Naive thymus-derived CD4-positive, alpha-beta T cell (primary cell): ENCODE measurements around the gene ZNF691. TPM values are rescaled to one million over a fixed set of nuclear protein-coding genes. Genes with fewer than 3 reads are reported as not detected.

Experiments used
- ATAC-seq: fragments of 150-1000 bp; cut with Tn5 transposase; 2 replicates; pipeline ENCODE4 v1.10.0; 2021; ENCODE audit warnings: mild to moderate bottlenecking, moderate library complexity
- CTCF ChIA-PET: fragments of 350-600 bp; sonication (Branson Sonifier 250); formaldehyde crosslinking; loops from one replicate; lab custom pipeline; 2021; ENCODE audit warnings: antibody characterized with exemption; lab: Charles Lee
- POLR2A ChIA-PET: fragments of 350-600 bp; sonication (Branson Sonifier 250); formaldehyde crosslinking; loops from one replicate; lab custom pipeline; 2021; ENCODE audit warnings: antibody characterized with exemption, inconsistent platforms; lab: Charles Lee
- DNase-seq, 9 donors: peaks; one replicate each; pipeline versions ENCODE4 v3.0.0 to v3.0.0-alpha.2; 2020 to 2022; ENCODE audit warnings: mixed read lengths in 1 of 9
- H3K27ac ChIP-seq: one replicate; pipeline ENCODE4 v1.7.0; 2013; ENCODE audit warnings: mild to moderate bottlenecking, low read depth, low read length, moderate library complexity
- H3K27me3 ChIP-seq, 2 donors: one replicate each; pipeline ENCODE4 v1.7.0; 2013; ENCODE audit warnings: low read length in 2 of 2, mild to moderate bottlenecking in 2 of 2, moderate library complexity in 2 of 2; ENCODE audit not compliant: control insufficient read depth in 2 of 2, insufficient read depth in 2 of 2
- H3K36me3 ChIP-seq, 3 experiments: 1 replicate in 2 of 3; 2 replicates in 1 of 3; pipeline ENCODE4 v1.7.0; 2013; ENCODE audit warnings: low read length in 3 of 3, mild to moderate bottlenecking in 3 of 3, moderate library complexity in 1 of 3; ENCODE audit not compliant: insufficient read depth in 3 of 3, control insufficient read depth in 2 of 3
- H3K4me1 ChIP-seq, 2 donors: one replicate each; pipeline ENCODE4 v1.7.0; 2013; ENCODE audit warnings: low read length in 2 of 2, mild to moderate bottlenecking in 2 of 2, moderate library complexity in 1 of 2; ENCODE audit not compliant: control insufficient read depth in 2 of 2, insufficient read depth in 2 of 2
- H3K4me3 ChIP-seq: 2 replicates; pipeline ENCODE4 v1.7.0; 2013; ENCODE audit warnings: mild to moderate bottlenecking, low read length
- H3K9me3 ChIP-seq, 3 experiments: 1 replicate in 2 of 3; 2 replicates in 1 of 3; pipeline ENCODE4 v1.7.0; 2013; ENCODE audit warnings: low read length in 3 of 3; ENCODE audit not compliant: control insufficient read depth in 2 of 3
- H3K27ac Mint-ChIP-seq, 9 donors: one replicate each; pipeline ENCODE4 v1.8.0; 2020 to 2022; ENCODE audit warnings: mixed read lengths in 9 of 9, mild to moderate bottlenecking in 8 of 9, moderate library complexity in 5 of 9, inconsistent platforms in 2 of 9
- H3K27me3 Mint-ChIP-seq, 5 donors: one replicate each; pipeline ENCODE4 v1.8.0; 2021 to 2022; ENCODE audit warnings: mixed read lengths in 5 of 5, mild to moderate bottlenecking in 1 of 5
- H3K36me3 Mint-ChIP-seq, 5 donors: one replicate each; pipeline ENCODE4 v1.8.0; 2020 to 2022; ENCODE audit warnings: mixed read lengths in 5 of 5, mild to moderate bottlenecking in 3 of 5, inconsistent platforms in 1 of 5
- H3K4me1 Mint-ChIP-seq, 7 donors: one replicate each; pipeline ENCODE4 v1.8.0; 2020 to 2022; ENCODE audit warnings: mixed read lengths in 7 of 7, mild to moderate bottlenecking in 3 of 7, inconsistent platforms in 1 of 7
- H3K4me3 Mint-ChIP-seq, 10 donors: one replicate each; pipeline ENCODE4 v1.8.0; 2020 to 2022; ENCODE audit warnings: mild to moderate bottlenecking in 10 of 10, mixed read lengths in 10 of 10, moderate library complexity in 6 of 10, inconsistent platforms in 2 of 10
- H3K9me3 Mint-ChIP-seq, 11 donors: one replicate each; pipeline ENCODE4 v1.8.0; 2020 to 2022; ENCODE audit warnings: mixed read lengths in 11 of 11, mild to moderate bottlenecking in 4 of 11, inconsistent platforms in 1 of 11, moderate library complexity in 1 of 11
- intact Hi-C, 2 donors: fragments of 100-400 bp; cut with micrococcal nuclease; formaldehyde crosslinking; loops; one replicate each; pipeline ENCODE4 v1.15.1; 2023
- polyA plus RNA-seq, 2 donors: library from polyadenylated mRNA; unstranded; fragments of 300-500 nt; fragmentation: Illumina TruSeq; gene quantifications; one replicate each; pipeline ENCODE4 v1.2.3, GENCODE V29; 2021
- total RNA-seq, 6 experiments: library from RNA in 5 of 6; stranded (reverse) in 5 of 6; gene quantifications; 1 replicate in 5 of 6; 2 replicates in 1 of 6; pipeline ENCODE4 v1.2.3 and lab custom pipeline; 2021 to 2026

Gene ZNF691
- total and polyA plus RNA-seq, 7 experiments from 2014 or later, result 3.5 to 17.2 (median 12.4) TPM

GRCh38 chr1:42873670-42874069, 27.3 kb downstream of the ZNF691 start:
- Histone ChIP-seq H3K9me3 (no peaks in the 10 kb centered on the region), H3K36me3 (no peaks in the 10 kb centered on the region), H3K27ac (no peak overlapping the region), H3K4me3 (no peak overlapping the region), H3K4me1 (no peaks in the 10 kb centered on the region), H3K27me3 (no peaks in the 10 kb centered on the region)
- Mint-ChIP-seq H3K36me3 (peaks cover 0 to 3% (median 0%) of the 10 kb centered on the region in 5 donors), H3K27me3 (peaks cover 0 to 38% (median 0%) of the 10 kb centered on the region in 5 donors), H3K4me1 (peaks cover 0 to 6% (median 5%) of the 10 kb centered on the region in 7 donors), H3K27ac (no peak overlapping the region), H3K9me3 (peaks cover 0 to 9% (median 4%) of the 10 kb centered on the region in 11 donors), H3K4me3 (no peak overlapping the region)
- ATAC-seq, result no peak
- intact Hi-C loops, result no loop called here
- DNase-seq, result no peak
- POLR2A ChIA-PET, result no interaction called here
- CTCF ChIA-PET, result no interaction called here

- intact Hi-C loops, result no loop called here
- no peak overlapping the region for H3K4me3 Mint-ChIP-seq
These were observed 29.6 kb downstream of the ZNF691 start for GRCh38 chr1:42876009-42876408.

GRCh38 chr1:42877380-42877779, 31.0 kb downstream of the ZNF691 start:
- no peaks in the 10 kb centered on the region for H3K36me3 ChIP-seq
- no peaks in the 10 kb centered on the region for H3K9me3 ChIP-seq
- Mint-ChIP-seq H3K36me3 (peaks cover 0 to 3% (median 0%) of the 10 kb centered on the region in 5 donors), H3K27me3 (peaks cover 0 to 31% (median 3%) of the 10 kb centered on the region in 5 donors), H3K4me3 (no peak overlapping the region), H3K27ac (no peak overlapping the region), H3K4me1 (peaks cover 0 to 2% (median 0%) of the 10 kb centered on the region in 7 donors), H3K9me3 (peaks cover 0 to 9% (median 5%) of the 10 kb centered on the region in 11 donors)
- H3K4me1 ChIP-seq, result no peaks in the 10 kb centered on the region
- H3K4me3 ChIP-seq, result no peak overlapping the region
- no peak overlapping the region for H3K27ac ChIP-seq
- intact Hi-C loops, result no loop called here
- ChIA-PET CTCF (no interaction called here), POLR2A (no interaction called here)
- H3K27me3 ChIP-seq, result no peaks in the 10 kb centered on the region
- DNase-seq, result no peak
- no peak for ATAC-seq

More at GRCh38 chr1:42876009-42876408, 29.6 kb downstream of the ZNF691 start:
- Mint-ChIP-seq H3K9me3 (peaks cover 0 to 9% (median 5%) of the 10 kb centered on the region in 11 donors), H3K4me1 (peaks cover 0 to 4% (median 4%) of the 10 kb centered on the region in 7 donors), H3K27me3 (peaks cover 0 to 34% (median 3%) of the 10 kb centered on the region in 5 donors), H3K36me3 (peaks cover 0 to 3% (median 0%) of the 10 kb centered on the region in 5 donors), H3K27ac (no peak overlapping the region)
- no peaks in the 10 kb centered on the region for H3K36me3 ChIP-seq
- H3K9me3 ChIP-seq, result no peaks in the 10 kb centered on the region
- ChIA-PET POLR2A (no interaction called here), CTCF (no interaction called here)
- no peak overlapping the region for H3K27ac ChIP-seq
- H3K4me3 ChIP-seq, result no peak overlapping the region
- ATAC-seq (no peak), DNase-seq (no peak)
- no peaks in the 10 kb centered on the region for H3K4me1 ChIP-seq
- H3K27me3 ChIP-seq, result no peaks in the 10 kb centered on the region

- Histone ChIP-seq H3K4me3 (no peak overlapping the region), H3K27me3 (no peaks in the 10 kb centered on the region), H3K27ac (no peak overlapping the region), H3K4me1 (no peaks in the 10 kb centered on the region), H3K9me3 (no peaks in the 10 kb centered on the region), H3K36me3 (no peaks in the 10 kb centered on the region)
- Mint-ChIP-seq H3K27me3 (peaks cover 0 to 19% (median 5%) of the 10 kb centered on the region in 5 donors), H3K4me3 (no peak overlapping the region), H3K36me3 (no peaks in the 10 kb centered on the region), H3K9me3 (peaks cover 0 to 7% (median 0%) of the 10 kb centered on the region in 11 donors), H3K27ac (no peak overlapping the region), H3K4me1 (no peaks in the 10 kb centered on the region)
- POLR2A ChIA-PET, result no interaction called here
- intact Hi-C loops, result no loop called here
- ATAC-seq (no peak), DNase-seq (no peak)
- CTCF ChIA-PET, result no interaction called here
These were observed 34.0 kb downstream of the ZNF691 start for GRCh38 chr1:42880384-42880783.

- DNase-seq, result no peak
- CTCF ChIA-PET, result no interaction called here
- Histone ChIP-seq H3K9me3 (no peaks in the 10 kb centered on the region), H3K36me3 (no peaks in the 10 kb centered on the region), H3K4me3 (no peak overlapping the region), H3K27ac (no peak overlapping the region), H3K4me1 (no peaks in the 10 kb centered on the region), H3K27me3 (no peaks in the 10 kb centered on the region)
- H3K4me1 Mint-ChIP-seq, result no peaks in the 10 kb centered on the region
- ATAC-seq, result no peak
- no peaks in the 10 kb centered on the region for H3K9me3 Mint-ChIP-seq
- POLR2A ChIA-PET, result no interaction called here
- H3K27me3 Mint-ChIP-seq, result peaks cover 4 to 5% (median 4%) of the 10 kb centered on the region in 5 donors
- no peak overlapping the region for H3K4me3 Mint-ChIP-seq
- intact Hi-C loops, result no loop called here
- no peaks in the 10 kb centered on the region for H3K36me3 Mint-ChIP-seq
- no peak overlapping the region for H3K27ac Mint-ChIP-seq
These were observed 39.8 kb downstream of the ZNF691 start for GRCh38 chr1:42886046-42886739.

- no peaks in the 10 kb centered on the region for H3K9me3 Mint-ChIP-seq
- POLR2A ChIA-PET, result no interaction called here
- no peak overlapping the region for H3K27ac Mint-ChIP-seq
- DNase-seq (no peak), ATAC-seq (no peak)
- H3K27me3 ChIP-seq, result no peaks in the 10 kb centered on the region
- no peaks in the 10 kb centered on the region for H3K36me3 Mint-ChIP-seq
- H3K4me3 ChIP-seq, result no peak overlapping the region
- no peaks in the 10 kb centered on the region for H3K4me1 Mint-ChIP-seq
- H3K4me3 Mint-ChIP-seq, result no peak overlapping the region
- H3K27me3 Mint-ChIP-seq, result peaks cover 4 to 5% (median 4%) of the 10 kb centered on the region in 5 donors
- H3K27ac ChIP-seq, result no peak overlapping the region
- H3K36me3 ChIP-seq, result no peaks in the 10 kb centered on the region
- no peaks in the 10 kb centered on the region for H3K9me3 ChIP-seq
- intact Hi-C loops, result no loop called here
- H3K4me1 ChIP-seq, result no peaks in the 10 kb centered on the region
- CTCF ChIA-PET, result no interaction called here
These were observed 40.4 kb downstream of the ZNF691 start for GRCh38 chr1:42886800-42887199.

- POLR2A ChIA-PET, result no interaction called here
- intact Hi-C loops, result no loop called here
These were observed 41.0 kb downstream of the ZNF691 start for GRCh38 chr1:42887366-42887765.

More at GRCh38 chr1:42887366-42887765, 41.0 kb downstream of the ZNF691 start:
- no peaks in the 10 kb centered on the region for H3K4me1 Mint-ChIP-seq
- H3K4me3 Mint-ChIP-seq, result no peak overlapping the region
- DNase-seq (no peak), ATAC-seq (no peak)
- H3K27ac ChIP-seq, result no peak overlapping the region
- no peak overlapping the region for H3K27ac Mint-ChIP-seq
- no peaks in the 10 kb centered on the region for H3K36me3 Mint-ChIP-seq
- no peak overlapping the region for H3K4me3 ChIP-seq
- no peaks in the 10 kb centered on the region for H3K36me3 ChIP-seq
- H3K27me3 Mint-ChIP-seq, result peaks cover 4 to 7% (median 5%) of the 10 kb centered on the region in 5 donors
- no peaks in the 10 kb centered on the region for H3K4me1 ChIP-seq
- H3K27me3 ChIP-seq, result no peaks in the 10 kb centered on the region
- CTCF ChIA-PET, result interaction anchor here (0.6 kb wide), 1 partner anchor 25 kb away, joined by 3 read pairs; no protein-coding TSS in a partner anchor
- no peaks in the 10 kb centered on the region for H3K9me3 Mint-ChIP-seq
- no peaks in the 10 kb centered on the region for H3K9me3 ChIP-seq
